H9 (cell line): ENCODE results near the gene KDM2B. TPM values are rescaled to one million over a fixed set of nuclear protein-coding genes. Genes with fewer than 3 reads are reported as not detected.

ENCODE experiments used
- DNase-seq: peaks from one replicate; pipeline ENCODE4 v3.0.0-alpha.2; 2017
- H2AFZ ChIP-seq: one replicate; pipeline ENCODE4 v1.6.1; 2013; ENCODE audit warnings: mild to moderate bottlenecking, low read length, control low read depth, moderate library complexity
- H2AK5ac ChIP-seq: 2 replicates; pipeline ENCODE4 v1.6.1; 2013; ENCODE audit warnings: low read length, control low read depth, mixed read lengths; ENCODE audit not compliant: insufficient read length
- H2BK120ac ChIP-seq: one replicate; pipeline ENCODE4 v1.6.1; 2013; ENCODE audit warnings: low read depth, mild to moderate bottlenecking, low read length, control low read depth, inconsistent platforms; ENCODE audit not compliant: poor library complexity, severe bottlenecking
- H2BK12ac ChIP-seq: 2 replicates; pipeline ENCODE4 v1.6.1; 2013; ENCODE audit warnings: low read length, control low read depth, mixed read lengths, low read depth; ENCODE audit not compliant: insufficient read length
- H2BK15ac ChIP-seq: 2 replicates; pipeline ENCODE4 v1.6.1; 2013; ENCODE audit warnings: low read depth, low read length, control low read depth
- H2BK20ac ChIP-seq: one replicate; pipeline ENCODE4 v1.6.1; 2013; ENCODE audit warnings: low read depth, mild to moderate bottlenecking, low read length, control low read depth, inconsistent platforms; ENCODE audit not compliant: poor library complexity, severe bottlenecking
- H2BK5ac ChIP-seq: 2 replicates; pipeline ENCODE4 v1.6.1; 2013; ENCODE audit warnings: low read length, control low read depth, mixed read lengths; ENCODE audit not compliant: insufficient read length
- H3K14ac ChIP-seq: 2 replicates; pipeline ENCODE4 v1.6.1; 2013; ENCODE audit warnings: low read length, control low read depth; ENCODE audit not compliant: insufficient read depth
- H3K18ac ChIP-seq: 2 replicates; pipeline ENCODE4 v1.6.1; 2013; ENCODE audit warnings: low read depth, mild to moderate bottlenecking, mixed read lengths, low read length, control low read depth; ENCODE audit not compliant: insufficient read length
- H3K23ac ChIP-seq: 2 replicates; pipeline ENCODE4 v1.6.1; 2013; ENCODE audit warnings: low read length, control low read depth, mixed read lengths, low read depth; ENCODE audit not compliant: insufficient read length
- H3K23me2 ChIP-seq: 2 replicates; pipeline ENCODE4 v1.6.1; 2013; ENCODE audit warnings: low read depth, mild to moderate bottlenecking, mixed read lengths, low read length, control low read depth; ENCODE audit not compliant: insufficient read length, poor library complexity, severe bottlenecking
- H3K27ac ChIP-seq: 2 replicates; pipeline ENCODE4 v1.5.1; 2013; ENCODE audit warnings: low read length, control low read depth, mixed read lengths, low read depth; ENCODE audit not compliant: insufficient read length
- H3K27me3 ChIP-seq: 2 replicates; pipeline ENCODE4 v1.6.1; 2013; ENCODE audit warnings: low read length, control low read depth, inconsistent platforms; ENCODE audit not compliant: insufficient read depth
- H3K4ac ChIP-seq: 2 replicates; pipeline ENCODE4 v1.6.1; 2013; ENCODE audit warnings: low read depth, mild to moderate bottlenecking, control low read depth, inconsistent platforms, low read length, moderate library complexity
- H3K4me1 ChIP-seq: 2 replicates; pipeline ENCODE4 v1.6.1; 2013; ENCODE audit warnings: low read length, control low read depth, inconsistent platforms; ENCODE audit not compliant: insufficient read depth
- H3K4me2 ChIP-seq: 2 replicates; pipeline ENCODE4 v1.6.1; 2013; ENCODE audit warnings: low read length, control low read depth, mixed read lengths; ENCODE audit not compliant: insufficient read length, insufficient read depth
- H3K56ac ChIP-seq: 2 replicates; pipeline ENCODE4 v1.6.1; 2013; ENCODE audit warnings: low read depth, mild to moderate bottlenecking, mixed read lengths, low read length, control low read depth; ENCODE audit not compliant: insufficient read length
- H3K79me1 ChIP-seq: 2 replicates; pipeline ENCODE4 v1.6.1; 2013; ENCODE audit warnings: low read depth, mild to moderate bottlenecking, moderate library complexity, low read length, control low read depth, inconsistent platforms; ENCODE audit not compliant: insufficient read depth, poor library complexity, severe bottlenecking
- H3K79me2 ChIP-seq: 2 replicates; pipeline ENCODE4 v1.6.1; 2013; ENCODE audit warnings: low read length, control low read depth, inconsistent platforms; ENCODE audit not compliant: insufficient read depth
- H3K9ac ChIP-seq: 2 replicates; pipeline ENCODE4 v1.6.1; 2013; ENCODE audit warnings: low read length, control low read depth, mixed read lengths; ENCODE audit not compliant: insufficient read length; ENCODE audit errors: extremely low read depth
- H3K9me3 ChIP-seq: one replicate; pipeline ENCODE4 v1.6.1; 2013; ENCODE audit warnings: low read depth, low read length, inconsistent platforms; ENCODE audit not compliant: control insufficient read depth
- H3T11ph ChIP-seq: one replicate; pipeline ENCODE4 v1.6.1; 2013; ENCODE audit warnings: mild to moderate bottlenecking, low read length, control low read depth, inconsistent platforms
- H4K20me1 ChIP-seq: one replicate; pipeline ENCODE4 v1.6.1; 2013; ENCODE audit not compliant: control insufficient read depth, insufficient read length, insufficient read depth
- H4K5ac ChIP-seq: 2 replicates; pipeline ENCODE4 v1.6.1; 2013; ENCODE audit warnings: low read depth, mild to moderate bottlenecking, mixed read lengths, low read length, control low read depth; ENCODE audit not compliant: insufficient read length
- H4K8ac ChIP-seq: replicated peaks from 2 replicates; pipeline ENCODE4 v1.6.1; 2013; ENCODE audit warnings: low read length, control low read depth, mixed read lengths, low read depth; ENCODE audit not compliant: insufficient read length
- H4K91ac ChIP-seq: 2 replicates; pipeline ENCODE4 v1.6.1; 2013; ENCODE audit warnings: low read depth, mild to moderate bottlenecking, moderate library complexity, mixed read lengths, low read length, control low read depth; ENCODE audit not compliant: insufficient read length
- H3K27ac Mint-ChIP-seq, 3 experiments: 2 replicates in 2 of 3; 3 replicates in 1 of 3; pipeline ENCODE4 v1.8.0; 2020 to 2021; ENCODE audit warnings: mixed read lengths in 3 of 3, mild to moderate bottlenecking in 1 of 3, moderate library complexity in 1 of 3
- H3K27me3 Mint-ChIP-seq: 2 replicates; pipeline ENCODE4 v1.8.0; 2021; ENCODE audit warnings: low read depth, mild to moderate bottlenecking, moderate library complexity, mixed read lengths
- H3K36me3 Mint-ChIP-seq, 3 experiments: 2 replicates in 2 of 3; 3 replicates in 1 of 3; pipeline ENCODE4 v1.8.0; 2020 to 2021; ENCODE audit warnings: low read depth in 3 of 3, mixed read lengths in 3 of 3; ENCODE audit not compliant: insufficient read depth in 1 of 3
- H3K4me1 Mint-ChIP-seq, 2 experiments: 2 replicates each; pipeline ENCODE4 v1.8.0; 2020; ENCODE audit warnings: mixed read lengths in 2 of 2
- H3K4me3 Mint-ChIP-seq, 2 experiments: 2 replicates in 1 of 2; 3 replicates in 1 of 2; pipeline ENCODE4 v1.8.0; 2020 to 2021; ENCODE audit warnings: mild to moderate bottlenecking in 2 of 2, mixed read lengths in 2 of 2, moderate library complexity in 1 of 2
- H3K9me3 Mint-ChIP-seq, 2 experiments: 2 replicates in 1 of 2; 3 replicates in 1 of 2; pipeline ENCODE4 v1.8.0; 2020; ENCODE audit warnings: mild to moderate bottlenecking in 2 of 2, mixed read lengths in 2 of 2, moderate library complexity in 1 of 2
- WGBS: extraction: QIAGEN DNeasy Blood & Tissue Kit; methylation state at CpG from one replicate; pipeline ENCODE4 v1.1.7; 2013; ENCODE audit warnings: missing lambda C conversion rate, low lambda C conversion rate, mixed read lengths; ENCODE audit not compliant: insufficient read length; ENCODE audit errors: extremely low coverage; 5-methylcytosine and 5-hydroxymethylcytosine counted together
- total RNA-seq: library from RNA; stranded (reverse); gene quantifications from 2 replicates; pipeline ENCODE4 v1.2.1, GENCODE V29; 2021
- TF ChIP-seq, protein P1 (sequence below): fragments of 200-600 bp; sonication (generic); conservative IDR thresholded peaks from 3 replicates; pipeline ENCODE4 v1.8.0; 2021; ENCODE audit warnings: antibody characterized with exemption, mild to moderate bottlenecking

The KDM2B gene
- total RNA-seq, 1 experiment from 2014 or later, result 143 TPM

GRCh38 chr12:121451961-121452339, 128.9 kb downstream of the KDM2B start:
- no peak overlapping the region for H3K23ac ChIP-seq
- no peak overlapping the region for H3K4me2 ChIP-seq
- H3K79me2 ChIP-seq, result peaks cover 3% of the 10 kb centered on the region; the same call in 1 of the 2 replicates
- H2BK120ac ChIP-seq, result no peak overlapping the region
- H2BK5ac ChIP-seq, result no peak overlapping the region
- Mint-ChIP-seq H3K4me1 (peaks cover 11 to 16% of the 10 kb centered on the region in 2 experiments), H3K27me3 (no peaks in the 10 kb centered on the region; the same call in 1 of the 2 replicates), H3K9me3 (no peaks in the 10 kb centered on the region), H3K27ac (no peak overlapping the region), H3K36me3 (peaks cover 9 to 43% (median 25%) of the 10 kb centered on the region in 3 experiments; a peak in 6 of 7 replicates), H3K4me3 (no peak overlapping the region)
- no peak overlapping the region for H4K5ac ChIP-seq
- no peak overlapping the region for H3K14ac ChIP-seq
- H3K4ac ChIP-seq, result no peak overlapping the region
- H3K18ac ChIP-seq, result no peak overlapping the region
- no peaks in the 10 kb centered on the region for H3K9me3 ChIP-seq
- no peak overlapping the region for H4K8ac ChIP-seq
- WGBS, result no CpG with 5 or more reads among the region's 4 CpGs
- no peak overlapping the region for H2BK20ac ChIP-seq
- H2AK5ac ChIP-seq, result no peak overlapping the region
- H3T11ph ChIP-seq, result no peak overlapping the region
- no peaks in the 10 kb centered on the region for H3K27me3 ChIP-seq
- H2BK15ac ChIP-seq, result no peak overlapping the region
- no peak overlapping the region for H2AFZ ChIP-seq
- no peaks in the 10 kb centered on the region for H3K23me2 ChIP-seq
- no peaks in the 10 kb centered on the region for H3K4me1 ChIP-seq
- H3K9ac ChIP-seq, result no peak overlapping the region
- no peak overlapping the region for H2BK12ac ChIP-seq
- TF ChIP-seq, protein P1, sequence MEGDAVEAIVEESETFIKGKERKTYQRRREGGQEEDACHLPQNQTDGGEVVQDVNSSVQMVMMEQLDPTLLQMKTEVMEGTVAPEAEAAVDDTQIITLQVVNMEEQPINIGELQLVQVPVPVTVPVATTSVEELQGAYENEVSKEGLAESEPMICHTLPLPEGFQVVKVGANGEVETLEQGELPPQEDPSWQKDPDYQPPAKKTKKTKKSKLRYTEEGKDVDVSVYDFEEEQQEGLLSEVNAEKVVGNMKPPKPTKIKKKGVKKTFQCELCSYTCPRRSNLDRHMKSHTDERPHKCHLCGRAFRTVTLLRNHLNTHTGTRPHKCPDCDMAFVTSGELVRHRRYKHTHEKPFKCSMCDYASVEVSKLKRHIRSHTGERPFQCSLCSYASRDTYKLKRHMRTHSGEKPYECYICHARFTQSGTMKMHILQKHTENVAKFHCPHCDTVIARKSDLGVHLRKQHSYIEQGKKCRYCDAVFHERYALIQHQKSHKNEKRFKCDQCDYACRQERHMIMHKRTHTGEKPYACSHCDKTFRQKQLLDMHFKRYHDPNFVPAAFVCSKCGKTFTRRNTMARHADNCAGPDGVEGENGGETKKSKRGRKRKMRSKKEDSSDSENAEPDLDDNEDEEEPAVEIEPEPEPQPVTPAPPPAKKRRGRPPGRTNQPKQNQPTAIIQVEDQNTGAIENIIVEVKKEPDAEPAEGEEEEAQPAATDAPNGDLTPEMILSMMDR, result no peak
- H4K20me1 ChIP-seq, result no peaks in the 10 kb centered on the region
- DNase-seq, result no peak
- H4K91ac ChIP-seq, result no peak overlapping the region
- no peak overlapping the region for H3K56ac ChIP-seq
- H3K79me1 ChIP-seq, result peaks cover 15% of the 10 kb centered on the region
- H3K27ac ChIP-seq, result no peak overlapping the region
